HG02938 (cell line): ENCODE data around the gene IPO11.
A peak's percentile ranks its signal among the peaks of the same experiment; 100 is the strongest.
"Not testable (repeated sequence)": the region's sequence is repeated elsewhere in the genome, so short reads cannot be mapped to it uniquely, and the experiment has no call there.

Experiments used
- ATAC-seq: cut with Tn5 transposase; IDR thresholded peaks from one replicate; pipeline ENCODE4 v1.9.1; 2021; ENCODE audit warnings: mild to moderate bottlenecking, moderate library complexity; ENCODE audit not compliant: unreplicated experiment

Gene IPO11

GRCh38 chr5:62432621-62433064 lies 20.1 kb downstream of the IPO11 start:
- ATAC-seq, result no peak

DNA sequence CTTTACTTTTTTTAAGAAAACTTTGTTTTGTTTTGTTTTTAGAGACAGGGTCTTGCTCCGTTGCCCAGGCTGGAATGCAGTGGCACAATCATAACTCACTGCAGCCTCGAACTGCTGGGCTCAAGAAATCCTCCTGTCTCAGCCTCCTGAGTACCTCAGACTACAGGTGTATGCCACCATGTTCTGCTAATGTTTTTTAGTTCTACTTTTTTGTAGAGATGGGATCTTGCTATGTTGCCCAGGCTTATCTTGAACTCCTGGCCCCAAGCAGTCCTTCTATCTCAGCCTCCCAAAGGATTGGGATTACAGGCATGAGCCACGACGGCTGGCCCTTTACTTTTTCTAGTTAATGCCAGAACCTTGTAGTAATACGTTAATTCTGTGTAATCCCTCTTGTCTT lies 36.0 kb downstream of the IPO11 start:
- ATAC-seq, result no peak

DNA sequence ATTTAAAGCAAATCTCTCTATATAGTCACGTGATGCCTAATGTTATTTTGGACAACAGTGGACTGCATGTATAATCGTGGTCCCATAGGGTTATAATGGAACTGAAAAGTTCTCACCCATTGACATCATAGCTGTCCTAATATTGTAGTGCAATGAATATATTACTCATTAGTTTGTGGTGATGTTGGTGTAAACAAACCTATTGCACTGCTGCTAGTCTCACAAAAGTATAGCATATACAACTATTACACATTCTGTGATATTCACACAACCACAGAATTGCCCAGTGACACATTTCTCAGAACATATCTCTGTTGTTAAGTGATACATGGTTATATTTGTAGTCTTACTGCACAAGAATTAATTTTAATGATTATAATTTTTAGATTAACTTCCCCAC lies 37.7 kb downstream of the IPO11 start:
- ATAC-seq, result no peak

DNA sequence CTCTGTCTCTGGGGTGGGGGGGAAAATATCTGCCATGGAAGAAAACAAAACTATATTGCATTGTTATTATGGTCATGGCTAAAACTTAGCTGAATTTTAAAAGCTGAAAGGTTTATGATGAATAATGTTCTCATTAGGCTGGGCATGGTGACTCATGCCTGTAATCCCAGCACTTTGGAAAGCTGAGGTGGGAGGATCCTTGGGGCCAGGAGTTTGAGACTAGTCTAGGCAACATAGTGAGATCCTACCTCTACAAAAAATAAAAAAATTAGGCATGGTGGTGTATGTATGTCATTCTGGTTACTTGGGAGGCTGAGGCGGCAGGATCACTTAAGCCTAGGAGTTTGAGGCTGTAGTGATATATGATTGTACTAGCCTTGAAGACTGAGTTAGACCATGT lies 44.5 kb downstream of the IPO11 start:
- ATAC-seq, result no peak

DNA sequence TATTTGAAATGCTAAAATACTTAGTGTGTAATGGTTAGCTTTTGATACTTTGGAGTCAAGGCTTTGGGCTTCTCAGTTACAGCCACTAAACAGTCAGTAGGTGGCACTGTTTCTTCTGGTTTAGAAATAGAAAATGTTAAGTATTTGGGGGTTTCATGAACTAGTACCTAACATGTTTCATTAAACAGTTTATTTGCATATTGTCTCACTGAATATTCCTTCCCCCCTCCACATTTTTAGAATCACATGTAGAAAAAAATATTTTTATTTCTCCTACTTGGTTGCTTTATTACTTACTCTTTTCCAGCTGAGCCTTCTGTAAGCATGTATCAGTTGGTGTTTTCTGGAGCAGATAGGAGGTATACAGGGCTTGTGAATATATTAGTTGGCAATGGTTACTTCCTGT lies 48.0 kb downstream of the IPO11 start:
- peak; percentile 88 for ATAC-seq

DNA sequence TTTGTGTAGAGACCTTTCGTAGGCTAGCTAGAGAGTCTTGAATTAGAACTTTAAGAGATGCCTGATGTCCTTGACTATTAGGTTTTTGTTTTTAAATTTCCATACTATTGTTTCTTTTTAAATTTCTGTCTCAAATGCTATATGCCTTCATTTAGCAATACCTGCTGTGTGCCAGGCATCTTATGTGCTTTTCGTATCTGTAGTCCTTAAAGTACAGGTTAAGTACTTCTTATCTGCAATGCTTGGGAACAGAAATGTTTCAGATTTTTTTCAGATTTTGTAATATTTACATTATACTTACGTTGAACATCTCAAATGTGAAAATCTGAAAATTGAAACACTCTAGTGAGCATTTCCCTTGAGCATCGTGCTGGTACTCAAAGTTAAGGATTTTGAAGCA lies 49.0 kb downstream of the IPO11 start:
- ATAC-seq, result no peak

GRCh38 chr5:62465985-62466925 lies 53.7 kb downstream of the IPO11 start:
- ATAC-seq, result no peak

DNA sequence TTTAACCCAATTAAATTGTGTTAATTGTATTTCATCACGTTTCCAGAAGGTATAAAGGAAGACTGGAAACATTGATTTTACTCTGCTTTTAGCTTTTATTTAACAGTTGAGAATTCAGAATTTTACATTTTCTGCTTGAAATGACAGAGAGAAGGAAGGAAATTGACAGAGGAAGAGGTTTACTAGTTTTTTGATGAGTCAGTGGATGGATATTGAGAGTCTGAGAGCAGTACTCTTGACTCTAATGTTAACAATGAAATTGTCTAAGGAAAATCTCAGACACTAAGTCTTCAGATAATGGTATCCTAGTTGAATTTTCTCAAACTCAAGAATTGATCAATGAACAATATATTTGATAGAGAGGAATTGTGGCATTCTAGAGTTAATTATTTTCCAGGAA lies 60.6 kb downstream of the IPO11 start:
- no peak for ATAC-seq

DNA sequence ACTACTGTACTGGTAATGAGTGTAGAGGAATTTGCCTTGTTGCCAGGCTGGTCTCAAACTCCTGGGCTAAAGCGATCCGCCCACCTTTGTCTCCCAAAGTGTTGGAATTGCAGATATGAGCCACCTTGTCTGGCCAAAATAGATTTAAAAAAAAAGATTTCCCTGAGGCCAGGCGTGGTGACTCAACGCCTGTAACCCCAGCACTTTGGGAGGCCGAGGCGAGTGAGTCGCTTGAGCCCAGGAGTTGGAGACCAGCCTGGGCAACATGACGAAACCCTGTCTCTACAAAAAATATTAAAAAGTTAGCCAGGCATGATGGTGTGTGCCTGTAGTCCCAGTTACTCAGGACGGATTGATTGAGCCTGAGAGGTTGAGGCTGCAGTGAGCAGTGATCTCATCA lies 62.5 kb downstream of the IPO11 start:
- ATAC-seq, result no peak

GRCh38 chr5:62477801-62478200 lies 65.2 kb downstream of the IPO11 start:
- no peak for ATAC-seq

DNA sequence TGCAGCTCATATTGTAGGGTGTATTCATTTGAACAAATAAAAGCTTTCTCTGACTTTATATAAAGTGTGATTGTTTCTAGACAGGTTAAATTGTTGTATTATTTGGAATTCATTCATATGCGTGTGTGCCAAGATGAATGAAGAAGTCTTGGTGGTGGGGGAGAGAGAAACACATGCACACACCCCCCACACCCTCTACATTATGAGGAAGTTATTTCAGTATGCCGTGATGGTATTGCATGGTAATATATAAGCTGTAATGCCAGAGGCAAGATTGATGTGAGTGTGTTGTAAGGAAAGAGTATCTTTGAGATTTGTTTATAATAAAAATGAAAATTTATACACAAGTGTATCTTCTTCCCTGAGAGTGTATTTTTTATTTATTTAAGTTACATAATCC lies 71.0 kb downstream of the IPO11 start:
- ATAC-seq, result no peak

DNA sequence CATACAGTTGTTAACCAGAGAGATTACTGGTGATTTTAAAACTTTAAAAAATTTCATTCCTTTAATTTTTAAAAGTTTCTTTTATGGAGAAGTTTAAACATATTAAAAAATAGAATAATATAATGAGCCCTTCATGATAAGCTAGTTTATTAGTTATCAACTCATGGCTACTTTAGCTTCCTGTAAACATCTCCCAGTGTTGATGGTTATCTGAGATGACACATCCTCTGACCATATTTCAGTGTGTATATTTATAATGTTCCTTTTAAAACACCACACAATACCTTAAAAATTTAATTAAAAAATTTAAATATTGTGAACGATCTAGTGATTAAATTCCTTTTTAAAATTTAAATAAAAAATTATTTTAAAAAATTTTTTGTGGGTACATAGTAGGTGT lies 74.1 kb downstream of the IPO11 start:
- ATAC-seq, result no peak

DNA sequence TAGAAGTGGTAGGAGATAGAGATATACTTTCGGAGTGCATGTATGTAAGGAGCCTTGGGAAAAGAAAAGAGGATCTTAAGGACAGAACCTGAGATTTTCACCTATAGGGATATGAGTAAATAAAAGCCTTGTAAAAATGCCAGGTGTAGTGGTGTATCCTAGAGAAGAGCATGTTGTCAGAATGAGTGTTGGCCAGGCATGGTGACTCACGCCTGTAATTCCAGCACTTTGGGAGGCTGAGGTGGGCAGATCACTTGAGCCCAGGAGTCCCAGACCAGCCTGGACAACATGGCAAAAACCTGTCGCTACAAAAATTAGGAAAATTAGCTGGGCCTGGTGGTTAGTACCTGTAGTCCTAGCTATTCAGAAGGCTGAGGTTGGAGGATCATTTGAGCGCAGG lies 76.0 kb downstream of the IPO11 start:
- ATAC-seq, result no peak

GRCh38 chr5:62489471-62489870 lies 76.9 kb downstream of the IPO11 start:
- no peak for ATAC-seq

- no peak for ATAC-seq
Observed at GRCh38 chr5:62494772-62495171, 82.2 kb downstream of the IPO11 start.

DNA sequence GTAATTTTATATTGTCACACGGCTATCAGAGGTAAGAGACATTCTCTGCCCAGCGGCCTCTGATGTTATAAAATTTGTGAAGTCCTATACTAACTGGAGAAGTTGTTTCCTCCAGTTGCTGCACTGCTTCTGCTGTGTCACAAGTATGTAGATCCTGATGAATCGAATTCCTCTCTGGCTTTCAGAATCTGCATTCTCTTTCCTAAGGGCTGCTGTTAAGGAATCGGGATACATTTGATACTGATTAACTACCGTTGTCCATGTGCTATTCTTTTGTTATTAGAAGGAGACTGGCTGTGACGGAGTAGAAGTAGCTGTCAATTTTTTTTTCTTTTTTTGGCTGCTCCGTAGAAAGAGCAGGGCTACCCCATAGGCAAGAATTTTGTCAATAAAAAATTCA lies 84.3 kb downstream of the IPO11 start:
- no peak for ATAC-seq

DNA sequence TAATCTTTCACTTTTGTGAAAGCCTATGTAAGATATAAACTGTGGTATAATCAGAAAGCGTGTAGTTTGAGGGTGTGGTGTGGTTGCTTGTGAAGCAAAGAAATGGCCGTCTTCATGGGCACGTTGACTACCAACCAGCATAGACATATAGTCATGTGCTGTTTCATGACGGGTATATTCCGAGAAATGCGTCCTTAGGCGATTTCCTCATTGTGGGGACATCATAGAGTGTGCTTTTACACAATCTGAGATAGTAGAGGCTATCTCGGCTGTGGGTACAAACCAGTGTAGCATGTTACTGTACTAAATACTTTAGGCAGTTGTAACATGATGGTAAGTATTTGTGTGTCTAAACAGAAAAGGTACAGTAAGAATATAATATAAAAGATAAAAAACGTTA lies 86.4 kb downstream of the IPO11 start:
- no peak for ATAC-seq

DNA sequence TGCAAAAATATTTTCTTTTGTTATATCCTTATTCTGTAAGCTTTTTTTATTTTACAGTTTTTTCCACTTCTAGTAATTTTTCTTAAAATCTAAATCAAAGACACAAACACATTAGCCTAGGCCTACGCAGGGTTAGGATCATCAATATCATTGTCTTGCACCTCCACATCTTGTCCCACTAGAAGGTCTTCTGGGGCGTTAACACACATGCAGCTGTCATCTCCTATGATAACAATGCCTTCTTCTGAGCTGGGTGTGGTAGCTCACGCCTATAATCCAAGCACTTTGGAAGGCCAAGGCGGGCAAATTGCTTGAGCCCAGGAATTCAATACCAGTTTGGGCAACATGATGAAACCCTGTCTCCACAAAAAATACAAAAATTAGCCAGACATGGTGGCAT lies 87.2 kb downstream of the IPO11 start:
- no peak for ATAC-seq

DNA sequence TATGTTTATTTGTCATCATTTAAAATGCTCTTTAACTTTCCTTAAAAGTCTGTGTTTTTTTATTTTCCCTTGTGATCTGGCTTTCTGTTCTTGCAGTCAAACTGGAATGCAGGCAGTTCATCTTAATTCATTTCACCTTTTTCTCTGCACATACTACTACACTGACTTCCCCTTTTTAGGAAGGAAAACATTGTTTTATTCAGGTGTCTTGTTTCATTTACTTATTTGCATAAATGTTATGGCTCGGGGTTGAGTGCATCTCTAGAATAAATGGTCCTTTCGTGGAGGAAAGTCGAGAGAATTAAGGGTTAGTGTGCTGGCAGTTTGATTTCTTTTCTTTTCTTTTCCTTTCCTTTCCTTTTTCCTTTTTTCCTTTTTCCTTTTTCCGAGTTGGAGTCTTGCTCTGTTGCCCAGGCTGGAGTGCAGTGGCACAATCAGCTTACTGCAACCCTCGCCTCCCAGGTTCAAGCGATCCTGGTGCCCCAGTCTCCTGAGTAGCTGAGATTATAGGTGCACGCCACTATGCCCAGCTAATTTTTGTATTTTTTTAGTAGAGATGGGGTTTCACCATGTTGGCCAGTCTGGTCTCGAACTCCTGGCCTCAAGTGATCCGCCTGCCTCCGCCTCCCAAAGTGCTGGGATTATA lies 90.0 kb downstream of the IPO11 start:
- no peak for ATAC-seq

DNA sequence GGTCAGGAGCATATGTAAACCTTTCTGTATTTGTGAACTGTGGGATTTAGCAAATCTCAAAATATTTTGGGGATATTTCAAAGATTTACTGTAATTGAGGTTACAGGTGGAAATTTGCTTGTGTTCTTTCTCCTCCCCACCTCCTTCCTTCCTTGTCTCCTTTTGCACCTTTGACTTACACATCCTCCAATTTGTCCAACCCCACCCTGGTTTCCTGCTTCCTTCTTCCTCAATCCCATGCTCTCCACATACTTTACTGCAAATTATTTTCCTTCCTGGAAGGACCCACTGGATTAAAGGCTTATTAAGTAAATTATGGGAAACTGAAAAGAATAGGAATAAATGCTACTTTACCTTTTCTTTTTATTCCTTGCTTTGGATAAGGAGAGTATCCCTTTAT lies 91.6 kb downstream of the IPO11 start:
- no peak for ATAC-seq

DNA sequence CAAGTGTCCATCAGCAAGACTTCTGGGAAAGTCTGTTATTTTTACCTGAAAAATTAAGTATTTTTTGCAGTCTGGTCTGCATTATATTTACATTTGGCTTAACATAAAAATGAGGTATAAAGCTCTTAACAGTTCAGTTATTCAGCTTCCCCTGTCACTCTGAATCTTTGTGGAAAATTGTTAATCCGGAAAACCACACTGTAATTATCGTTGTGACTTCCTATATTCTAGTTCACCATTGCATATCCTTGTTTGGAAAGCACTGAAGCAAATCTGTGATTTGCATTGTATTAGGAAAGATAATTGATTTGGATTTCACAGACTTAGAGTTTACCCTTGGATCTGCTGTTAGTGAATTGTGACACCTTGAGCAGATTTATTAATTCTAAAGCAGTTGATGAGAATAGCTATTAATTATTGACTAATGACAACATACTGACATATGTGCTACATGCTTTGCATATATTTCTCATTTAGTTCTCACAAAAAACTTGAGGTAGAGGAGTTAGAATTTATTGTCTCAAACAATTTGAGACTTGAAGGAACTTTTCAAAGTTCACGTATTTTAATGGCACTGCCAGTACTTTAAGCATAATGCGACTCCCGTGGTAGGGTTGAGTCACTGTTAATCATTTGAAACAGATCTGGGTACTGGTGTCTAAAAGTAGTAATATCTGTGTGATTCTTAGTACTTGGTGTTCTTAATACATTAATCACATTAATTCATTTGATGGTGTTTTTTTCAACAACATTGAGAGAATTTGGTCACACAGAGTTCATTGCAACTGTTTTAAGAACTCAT lies 94.3 kb downstream of the IPO11 start:
- ATAC-seq, result no peak

GRCh38 chr5:62508760-62509159 lies 96.2 kb downstream of the IPO11 start:
- ATAC-seq, result not testable (repeated sequence)
